ENCODE measurements around the gene DIDO1.

DIDO1 gene

DNA sequence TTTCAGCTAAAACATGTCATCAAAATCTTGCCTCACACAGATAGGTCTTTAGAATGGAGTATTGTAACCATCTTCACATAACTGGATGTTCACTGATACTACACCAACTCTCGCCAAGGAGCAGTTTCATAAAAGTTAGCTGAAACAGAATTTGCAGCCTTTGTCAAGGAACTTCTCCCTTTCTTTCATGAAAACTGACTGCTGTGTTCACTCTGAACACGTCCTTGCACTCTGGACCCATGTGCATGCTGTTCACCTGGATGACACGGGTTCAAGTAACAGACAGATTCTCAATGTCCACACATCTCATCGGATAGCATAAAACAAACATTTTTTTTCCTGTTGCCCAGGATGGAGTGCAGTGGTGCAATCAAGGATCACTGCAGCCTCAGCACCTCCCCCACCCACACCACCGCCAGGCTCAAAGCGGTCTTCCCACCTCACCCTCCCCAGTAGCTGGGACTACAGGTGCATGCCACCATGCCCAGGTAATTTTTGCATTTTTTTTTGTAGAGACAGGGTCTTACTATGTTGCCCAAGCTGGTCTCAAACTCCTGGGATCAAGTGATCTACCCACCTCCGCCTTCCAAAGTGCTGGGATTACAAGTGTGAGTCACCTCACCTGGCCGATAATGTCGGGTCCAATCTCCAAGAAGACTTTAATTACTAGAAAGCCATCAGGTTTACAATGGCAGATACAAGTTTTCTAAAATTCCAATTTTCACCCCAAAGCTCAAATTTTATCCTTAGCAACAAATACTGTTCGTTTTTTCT lies 9.4 kb downstream of the DIDO1 start:
- H2BK12ac ChIP-seq (ENCODE audit: low read length in 2 of 2), result no peak overlapping the region
- 86% methylated on average over 10 of the region's 10 CpGs for WGBS
- no peak overlapping the region for H3K4me2 ChIP-seq (ENCODE audit: low read length, poor library complexity, severe bottlenecking)
- H4K8ac ChIP-seq (ENCODE audit: low read length), result peak overlapping the region; percentile 37
- H2BK5ac ChIP-seq (ENCODE audit: low read depth, low read length, poor library complexity, severe bottlenecking), result no peak overlapping the region
- no peaks in the 10 kb centered on the region for H3K27me3 ChIP-seq (ENCODE audit: control insufficient read depth in 1 of 2, insufficient read depth in 1 of 2, low read length in 2 of 2)
- no peak overlapping the region for H3K4me3 ChIP-seq (ENCODE audit: insufficient read depth in 1 of 2, low read depth in 1 of 2, low read length in 2 of 2)
- H3K4me1 ChIP-seq (ENCODE audit: control insufficient read depth, insufficient read depth, low read depth, low read length), result peaks cover 26% of the 10 kb centered on the region
- no peak for DNase-seq
- no peak overlapping the region for H2AFZ ChIP-seq (ENCODE audit: low read depth, low read length)
- peaks cover 7 to 15% of the 10 kb centered on the region in 2 experiments for H3K36me3 ChIP-seq (ENCODE audit: control insufficient read depth in 1 of 2, insufficient read depth in 2 of 2, low read depth in 1 of 2, low read length in 2 of 2)
- peak overlapping the region in 1 of 2 experiments; percentile 96 for H3K23ac ChIP-seq (ENCODE audit: low read length in 2 of 2)
- no peak overlapping the region for H3K27ac ChIP-seq (ENCODE audit: low read length, poor library complexity, severe bottlenecking)
- no peak overlapping the region for H3K14ac ChIP-seq (ENCODE audit: low read length in 2 of 2)
- no peak overlapping the region for H2BK120ac ChIP-seq (ENCODE audit: low read depth, low read length)
- peak overlapping the region; percentile 39 for H4K91ac ChIP-seq (ENCODE audit: low read length)
- H3K9ac ChIP-seq (ENCODE audit: low read length), result no peak overlapping the region
- H3K9me3 ChIP-seq (ENCODE audit: control insufficient read depth, low read length), result no peaks in the 10 kb centered on the region
- H3K79me1 ChIP-seq (replicated peaks; ENCODE audit: low read length, poor library complexity, severe bottlenecking), result peaks cover 2% of the 10 kb centered on the region
- H3K18ac ChIP-seq (ENCODE audit: low read depth in 1 of 2, low read length in 2 of 2), result no peak overlapping the region
- no peak overlapping the region for H2AK5ac ChIP-seq (ENCODE audit: low read length, severe bottlenecking)
- H2BK15ac ChIP-seq (ENCODE audit: low read depth, poor library complexity, severe bottlenecking), result no peak overlapping the region
- no peak overlapping the region for H3K4ac ChIP-seq (ENCODE audit: low read depth in 1 of 2, low read length in 2 of 2)

DNA sequence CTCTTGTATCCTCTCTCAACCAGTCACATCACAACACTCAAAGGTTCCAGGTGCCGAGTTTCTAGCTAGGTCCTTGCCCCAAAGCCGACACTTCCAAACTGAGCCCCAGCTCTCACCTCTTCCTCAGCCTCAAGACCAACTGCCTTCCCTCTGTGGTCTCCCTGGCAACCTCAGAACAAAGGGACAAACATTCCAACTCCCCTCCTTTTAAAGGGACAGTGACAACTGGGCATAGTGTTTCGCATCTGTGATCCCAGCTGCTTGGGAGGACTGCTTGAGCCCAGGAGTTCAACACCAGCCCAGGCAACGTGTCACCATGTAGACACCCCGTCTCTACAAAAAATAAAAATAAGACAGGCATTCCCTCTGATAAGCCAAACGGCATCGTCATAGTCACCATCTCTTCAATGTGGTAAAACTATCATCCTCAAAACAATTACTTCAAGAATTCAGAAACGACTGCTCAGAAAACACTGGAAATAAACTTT lies 11.3 kb downstream of the DIDO1 start:
- H3K79me1 ChIP-seq (replicated peaks; ENCODE audit: low read length, poor library complexity, severe bottlenecking), result peaks cover 9% of the 10 kb centered on the region
- peak; percentile 75 for DNase-seq
- no peak overlapping the region for H3K27ac ChIP-seq (ENCODE audit: low read length, poor library complexity, severe bottlenecking)
- no peak overlapping the region for H2BK5ac ChIP-seq (ENCODE audit: low read depth, low read length, poor library complexity, severe bottlenecking)
- H3K27me3 ChIP-seq (ENCODE audit: control insufficient read depth in 1 of 2, insufficient read depth in 1 of 2, low read length in 2 of 2), result no peaks in the 10 kb centered on the region
- peak overlapping the region; percentile 63 for H3K9ac ChIP-seq (ENCODE audit: low read length)
- H4K8ac ChIP-seq (ENCODE audit: low read length), result no peak overlapping the region
- no peak overlapping the region for H3K4me2 ChIP-seq (ENCODE audit: low read length, poor library complexity, severe bottlenecking)
- H3K23ac ChIP-seq (ENCODE audit: low read length in 2 of 2), result no peak overlapping the region
- H3K4ac ChIP-seq (ENCODE audit: low read depth in 1 of 2, low read length in 2 of 2), result no peak overlapping the region
- H3K18ac ChIP-seq (ENCODE audit: low read depth in 1 of 2, low read length in 2 of 2), result no peak overlapping the region
- 81% methylated on average over 8 of the region's 8 CpGs for WGBS
- no peak overlapping the region for H2BK120ac ChIP-seq (ENCODE audit: low read depth, low read length)
- H2BK12ac ChIP-seq (ENCODE audit: low read length in 2 of 2), result no peak overlapping the region
- no peaks in the 10 kb centered on the region for H3K9me3 ChIP-seq (ENCODE audit: control insufficient read depth, low read length)
- H3K14ac ChIP-seq (ENCODE audit: low read length in 2 of 2), result no peak overlapping the region
- H3K4me3 ChIP-seq (ENCODE audit: insufficient read depth in 1 of 2, low read depth in 1 of 2, low read length in 2 of 2), result no peak overlapping the region
- H3K36me3 ChIP-seq (ENCODE audit: control insufficient read depth in 1 of 2, insufficient read depth in 2 of 2, low read depth in 1 of 2, low read length in 2 of 2), result peaks cover 26 to 34% of the 10 kb centered on the region in 2 experiments
- no peak overlapping the region for H4K91ac ChIP-seq (ENCODE audit: low read length)
- no peak overlapping the region for H2AK5ac ChIP-seq (ENCODE audit: low read length, severe bottlenecking)
- H2BK15ac ChIP-seq (ENCODE audit: low read depth, poor library complexity, severe bottlenecking), result no peak overlapping the region
- peaks cover 21% of the 10 kb centered on the region for H3K4me1 ChIP-seq (ENCODE audit: control insufficient read depth, insufficient read depth, low read depth, low read length)
- H2AFZ ChIP-seq (ENCODE audit: low read depth, low read length), result no peak overlapping the region

DNA sequence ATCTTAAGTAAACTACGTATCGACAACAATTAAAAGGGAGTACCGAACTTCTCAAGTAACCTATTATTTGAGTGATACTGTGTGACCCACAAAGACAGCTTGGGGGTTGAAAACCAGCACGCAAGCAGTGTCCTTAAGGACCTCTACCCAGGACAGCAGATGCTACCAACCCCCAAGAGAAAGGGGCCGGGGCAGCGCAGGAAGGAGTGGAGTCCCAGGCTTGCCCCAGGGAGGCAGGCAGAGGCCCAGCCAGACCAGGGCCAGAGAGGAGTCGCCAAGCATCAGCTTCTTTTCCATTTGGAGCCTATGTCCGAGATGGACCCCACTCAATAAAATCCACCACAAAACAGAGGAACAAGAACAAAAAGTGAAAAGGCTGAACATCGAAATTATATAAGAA lies 11.9 kb downstream of the DIDO1 start:
- no peak overlapping the region for H3K4me2 ChIP-seq (ENCODE audit: low read length, poor library complexity, severe bottlenecking)
- H2BK5ac ChIP-seq (ENCODE audit: low read depth, low read length, poor library complexity, severe bottlenecking), result no peak overlapping the region
- H3K4me3 ChIP-seq (ENCODE audit: insufficient read depth in 1 of 2, low read depth in 1 of 2, low read length in 2 of 2), result no peak overlapping the region
- no peak overlapping the region for H2BK15ac ChIP-seq (ENCODE audit: low read depth, poor library complexity, severe bottlenecking)
- peaks cover 9% of the 10 kb centered on the region for H3K79me1 ChIP-seq (replicated peaks; ENCODE audit: low read length, poor library complexity, severe bottlenecking)
- 100% methylated on average over 7 of the region's 9 CpGs for WGBS
- H3K9me3 ChIP-seq (ENCODE audit: control insufficient read depth, low read length), result no peaks in the 10 kb centered on the region
- peaks cover 31 to 40% of the 10 kb centered on the region in 2 experiments for H3K36me3 ChIP-seq (ENCODE audit: control insufficient read depth in 1 of 2, insufficient read depth in 2 of 2, low read depth in 1 of 2, low read length in 2 of 2)
- peak overlapping the region; percentile 64 for H4K8ac ChIP-seq (ENCODE audit: low read length)
- peak overlapping the region; percentile 63 for H3K9ac ChIP-seq (ENCODE audit: low read length)
- no peak overlapping the region for H2BK120ac ChIP-seq (ENCODE audit: low read depth, low read length)
- peaks cover 18% of the 10 kb centered on the region for H3K4me1 ChIP-seq (ENCODE audit: control insufficient read depth, insufficient read depth, low read depth, low read length)
- DNase-seq, result no peak
- H3K23ac ChIP-seq (ENCODE audit: low read length in 2 of 2), result no peak overlapping the region
- H3K18ac ChIP-seq (ENCODE audit: low read depth in 1 of 2, low read length in 2 of 2), result no peak overlapping the region
- H3K27me3 ChIP-seq (ENCODE audit: control insufficient read depth in 1 of 2, insufficient read depth in 1 of 2, low read length in 2 of 2), result no peaks in the 10 kb centered on the region
- no peak overlapping the region for H2BK12ac ChIP-seq (ENCODE audit: low read length in 2 of 2)
- H2AK5ac ChIP-seq (ENCODE audit: low read length, severe bottlenecking), result no peak overlapping the region
- H3K27ac ChIP-seq (ENCODE audit: low read length, poor library complexity, severe bottlenecking), result no peak overlapping the region
- H3K14ac ChIP-seq (ENCODE audit: low read length in 2 of 2), result no peak overlapping the region
- H3K4ac ChIP-seq (ENCODE audit: low read depth in 1 of 2, low read length in 2 of 2), result no peak overlapping the region
- no peak overlapping the region for H2AFZ ChIP-seq (ENCODE audit: low read depth, low read length)
- H4K91ac ChIP-seq (ENCODE audit: low read length), result no peak overlapping the region

DNA sequence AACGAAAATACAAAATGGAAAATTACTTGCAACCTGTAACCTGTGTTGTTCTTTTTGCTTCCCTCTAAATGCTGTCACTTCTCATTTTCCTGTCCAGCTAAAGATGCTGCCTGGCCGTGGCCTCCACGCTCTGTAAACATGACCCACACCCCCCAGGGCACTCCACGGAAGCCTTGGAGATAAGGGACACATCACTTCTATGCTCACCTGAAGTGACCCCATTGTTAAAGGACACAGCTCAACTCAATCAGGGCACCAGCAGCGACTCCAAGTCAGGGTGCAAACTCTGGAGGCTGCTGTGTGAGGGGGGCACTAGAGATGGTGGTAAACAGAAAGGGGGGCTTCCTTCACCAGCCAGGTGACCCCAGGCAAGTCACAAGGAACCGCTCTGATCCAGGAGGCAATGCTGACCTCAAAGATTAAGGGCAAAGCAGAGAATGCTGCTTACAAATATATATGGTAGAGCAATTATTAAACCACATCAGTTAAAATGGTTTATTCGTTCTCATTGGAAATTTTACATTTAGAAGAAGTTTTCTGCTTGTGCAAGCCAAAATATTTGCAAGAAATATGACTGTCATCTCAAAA lies 13.2 kb downstream of the DIDO1 start:
- 98% methylated on average over 5 of the region's 7 CpGs for WGBS
- no peak for DNase-seq
- Histone ChIP-seq H3K4ac (ENCODE audit: low read depth in 1 of 2, low read length in 2 of 2) (no peak overlapping the region), H3K36me3 (ENCODE audit: control insufficient read depth in 1 of 2, insufficient read depth in 2 of 2, low read depth in 1 of 2, low read length in 2 of 2) (peaks cover 44 to 53% of the 10 kb centered on the region in 2 experiments), H3K4me2 (ENCODE audit: low read length, poor library complexity, severe bottlenecking) (no peak overlapping the region), H4K91ac (ENCODE audit: low read length) (no peak overlapping the region), H3K4me1 (ENCODE audit: control insufficient read depth, insufficient read depth, low read depth, low read length) (peaks cover 16% of the 10 kb centered on the region), H2AFZ (ENCODE audit: low read depth, low read length) (no peak overlapping the region), H2BK120ac (ENCODE audit: low read depth, low read length) (no peak overlapping the region), H3K27ac (ENCODE audit: low read length, poor library complexity, severe bottlenecking) (no peak overlapping the region), H2BK12ac (ENCODE audit: low read length in 2 of 2) (no peak overlapping the region), H3K23ac (ENCODE audit: low read length in 2 of 2) (no peak overlapping the region), H3K14ac (ENCODE audit: low read length in 2 of 2) (no peak overlapping the region), H3K18ac (ENCODE audit: low read depth in 1 of 2, low read length in 2 of 2) (no peak overlapping the region), H3K4me3 (ENCODE audit: insufficient read depth in 1 of 2, low read depth in 1 of 2, low read length in 2 of 2) (no peak overlapping the region), H4K8ac (ENCODE audit: low read length) (no peak overlapping the region), H3K27me3 (ENCODE audit: control insufficient read depth in 1 of 2, insufficient read depth in 1 of 2, low read length in 2 of 2) (no peaks in the 10 kb centered on the region), H3K9ac (ENCODE audit: low read length) (peak overlapping the region; percentile 63), H2BK5ac (ENCODE audit: low read depth, low read length, poor library complexity, severe bottlenecking) (no peak overlapping the region), H2AK5ac (ENCODE audit: low read length, severe bottlenecking) (no peak overlapping the region), H2BK15ac (ENCODE audit: low read depth, poor library complexity, severe bottlenecking) (no peak overlapping the region), H3K79me1 (replicated peaks; ENCODE audit: low read length, poor library complexity, severe bottlenecking) (peaks cover 13% of the 10 kb centered on the region), H3K9me3 (ENCODE audit: control insufficient read depth, low read length) (no peaks in the 10 kb centered on the region)
